Stimulated activated CD8-positive, alpha-beta memory T cell treated with anti-CD3 and anti-CD28 coated beads, Interleukin-7, amount 100 ng/mL, for 4 hours (primary cell): Measurements from ENCODE around the gene TTC28.
"Not testable (repeated sequence)": the region's sequence is repeated elsewhere in the genome, so short reads cannot be mapped to it uniquely, and the experiment has no call there.

Experiments used
- DNase-seq, 2 donors: peaks; one replicate each; pipeline ENCODE4 v3.0.0-alpha.2; 2020; ENCODE audit warnings: low read depth in 2 of 2

Gene TTC28

GRCh38 chr22:28679611-28680287 is at the start of gene TTC28:
Gene TTC28, minus strand, starts transcription at chr22:28679840. Its CDS starts 117 bp downstream, at chr22:28679723.
- DNase-seq: peak in 1 of 2 donors; percentile 40

GRCh38 chr22:28728621-28729313 is 49.1 kb upstream of the TTC28 start:
- DNase-seq: no peak

GRCh38 chr22:28728002-28728401 is 48.4 kb upstream of the TTC28 start:
- no peak for DNase-seq

- no peak for DNase-seq
Observed at GRCh38 chr22:28718044-28718443, 38.4 kb upstream of the TTC28 start.

GRCh38 chr22:28716686-28717085 is 37.0 kb upstream of the TTC28 start:
- DNase-seq: no peak

GRCh38 chr22:28715611-28716010 is 36.0 kb upstream of the TTC28 start:
- no peak for DNase-seq

- no peak for DNase-seq
Observed at GRCh38 chr22:28714043-28714628, 34.5 kb upstream of the TTC28 start.

GRCh38 chr22:28711820-28712777 is 32.5 kb upstream of the TTC28 start:
- DNase-seq: no peak

- no peak for DNase-seq
Observed at GRCh38 chr22:28711341-28711740, 31.7 kb upstream of the TTC28 start.

GRCh38 chr22:28710576-28711191 is 31.0 kb upstream of the TTC28 start:
- DNase-seq: no peak

- DNase-seq: no peak
Observed at GRCh38 chr22:28710107-28710506, 30.5 kb upstream of the TTC28 start.

- no peak for DNase-seq
Observed at GRCh38 chr22:28706845-28707244, 27.2 kb upstream of the TTC28 start.

- no peak for DNase-seq
Observed at GRCh38 chr22:28703436-28703835, 23.8 kb upstream of the TTC28 start.

- no peak for DNase-seq
Observed at GRCh38 chr22:28702891-28703290, 23.3 kb upstream of the TTC28 start.

- not testable (repeated sequence) for DNase-seq
Observed at GRCh38 chr22:28693041-28693760, 13.6 kb upstream of the TTC28 start.

GRCh38 chr22:28689796-28690195 is 10.2 kb upstream of the TTC28 start:
- not testable (repeated sequence) for DNase-seq

GRCh38 chr22:28682966-28683365 is 3.3 kb upstream of the TTC28 start:
- DNase-seq: not testable (repeated sequence)

- DNase-seq: not testable (repeated sequence)
Observed at GRCh38 chr22:28680813-28681490, 1.3 kb upstream of the TTC28 start.

- DNase-seq: peak in 1 of 2 donors; percentile 0
Observed at GRCh38 chr22:28678778-28679610, 646 bp downstream of the TTC28 start.
